HEK293 (cell line): ENCODE results near the gene ZSWIM7.
A peak's percentile ranks its signal among the peaks of the same experiment; 100 is the strongest.

Source experiments
- CTCF ChIA-PET: fragments of 350-600 bp; formaldehyde crosslinking; extraction: SDS; loops from one replicate; lab custom pipeline; 2021; ENCODE audit warnings: antibody characterized with exemption; lab: Yijun Ruan, JAX
- POLR2A ChIA-PET: fragments of 300-600 bp; formaldehyde crosslinking; extraction: SDS; loops from one replicate; lab custom pipeline; 2020; ENCODE audit warnings: antibody characterized with exemption, inconsistent platforms; lab: Yijun Ruan, JAX
- H3K27ac ChIP-seq: fragments of 200-500 bp; sonication (Bioruptor generic); 2 replicates; pipeline ENCODE4 v1.5.1; 2014; ENCODE audit warnings: low read depth, low read length, control low read depth, inconsistent platforms; ENCODE audit errors: extremely low read depth
- H3K36me3 ChIP-seq, 2 experiments: fragments of 200-500 bp in 1 of 2; sonication (Bioruptor generic) in 1 of 2; 1 replicate in 1 of 2; 2 replicates in 1 of 2; pipeline ENCODE4 v1.5.1; 2014 to 2017; ENCODE audit warnings: inconsistent platforms in 2 of 2, low read length in 2 of 2; ENCODE audit not compliant: control insufficient read depth in 2 of 2, insufficient read depth in 1 of 2
- H3K4me1 ChIP-seq: fragments of 200-500 bp; sonication (Bioruptor generic); 2 replicates; pipeline ENCODE4 v1.5.1; 2014; ENCODE audit warnings: mild to moderate bottlenecking, low read length, inconsistent platforms; ENCODE audit not compliant: control insufficient read depth, insufficient read depth
- H3K4me3 ChIP-seq: 2 replicates; pipeline ENCODE4 v1.5.1; 2011; ENCODE audit warnings: low read depth, mild to moderate bottlenecking, control low read depth, low read length, moderate library complexity
- H3K9me3 ChIP-seq: fragments of 200-500 bp; sonication (Bioruptor generic); 2 replicates; pipeline ENCODE4 v1.5.1; 2014; ENCODE audit warnings: low read depth, low read length, inconsistent platforms; ENCODE audit not compliant: control insufficient read depth, insufficient read depth
- EGR2 ChIP-seq: fragments of 450-650 bp; formaldehyde crosslinking; IDR thresholded peaks from 2 replicates; pipeline ENCODE4 v1.5.1; 2016; ENCODE audit warnings: low read depth, missing biosample characterization, missing genetic modification characterization
- HOXC10 ChIP-seq: sonication (generic); formaldehyde crosslinking; IDR thresholded peaks from 2 replicates; pipeline ENCODE4 v1.8.1; 2023; ENCODE audit warnings: mild to moderate bottlenecking, missing genetic modification reagents
- MZF1 ChIP-seq: fragments of 450-650 bp; formaldehyde crosslinking; IDR thresholded peaks from 2 replicates; pipeline ENCODE4 v1.5.1; 2017; ENCODE audit warnings: missing biosample characterization, missing genetic modification characterization, borderline replicate concordance
- OSR2 ChIP-seq: fragments of 450-650 bp; formaldehyde crosslinking; IDR thresholded peaks from 2 replicates; pipeline ENCODE4 v1.5.1; 2016; ENCODE audit warnings: missing biosample characterization, missing genetic modification characterization
- SCRT1 ChIP-seq: fragments of 450-650 bp; formaldehyde crosslinking; IDR thresholded peaks from 2 replicates; pipeline ENCODE4 v1.5.1; 2016; ENCODE audit warnings: missing biosample characterization, missing genetic modification characterization, borderline replicate concordance
- SCRT2 ChIP-seq: fragments of 450-650 bp; formaldehyde crosslinking; IDR thresholded peaks from 2 replicates; pipeline ENCODE4 v1.5.1; 2016; ENCODE audit warnings: missing biosample characterization, missing genetic modification characterization
- SETDB1 ChIP-seq: IDR thresholded peaks from one replicate; pipeline ENCODE4 v1.6.1; 2017; ENCODE audit warnings: mild to moderate bottlenecking, low read length, moderate library complexity, mixed read lengths; ENCODE audit not compliant: insufficient read length
- SP2 ChIP-seq: fragments of 450-650 bp; formaldehyde crosslinking; IDR thresholded peaks from 2 replicates; pipeline ENCODE4 v1.5.1; 2016; ENCODE audit warnings: missing biosample characterization, missing genetic modification characterization
- SP3 ChIP-seq: fragments of 450-650 bp; formaldehyde crosslinking; IDR thresholded peaks from 2 replicates; pipeline ENCODE4 v1.5.1; 2016; ENCODE audit warnings: missing biosample characterization, missing genetic modification characterization
- TCF7L2 ChIP-seq: IDR thresholded peaks from 2 replicates; pipeline ENCODE4 v1.6.1; 2011; ENCODE audit warnings: low read depth, mild to moderate bottlenecking, inconsistent platforms, low read length, moderate library complexity, borderline replicate concordance
- ZBTB17 ChIP-seq: fragments of 450-650 bp; formaldehyde crosslinking; IDR thresholded peaks from 2 replicates; pipeline ENCODE4 v1.5.1; 2016; ENCODE audit warnings: missing biosample characterization, missing genetic modification characterization
- ZBTB20 ChIP-seq: fragments of 450-650 bp; formaldehyde crosslinking; IDR thresholded peaks from 2 replicates; pipeline ENCODE4 v1.5.1; 2016; ENCODE audit warnings: missing biosample characterization, missing genetic modification characterization
- ZBTB7A ChIP-seq: fragments of 450-650 bp; formaldehyde crosslinking; IDR thresholded peaks from 2 replicates; pipeline ENCODE4 v1.5.1; 2016; ENCODE audit warnings: low read depth, missing biosample characterization, missing genetic modification characterization
- ZFP37 ChIP-seq: fragments of 450-650 bp; formaldehyde crosslinking; IDR thresholded peaks from 2 replicates; pipeline ENCODE4 v1.5.1; 2016; ENCODE audit warnings: missing biosample characterization, missing genetic modification characterization
- ZIC2 ChIP-seq: fragments of 450-650 bp; formaldehyde crosslinking; IDR thresholded peaks from 2 replicates; pipeline ENCODE4 v1.5.1; 2016; ENCODE audit warnings: missing biosample characterization, missing genetic modification characterization
- ZNF138 ChIP-seq: fragments of 450-650 bp; formaldehyde crosslinking; IDR thresholded peaks from 2 replicates; pipeline ENCODE4 v1.5.1; 2016; ENCODE audit warnings: missing biosample characterization, missing genetic modification characterization, borderline replicate concordance
- ZNF146 ChIP-seq: fragments of 450-650 bp; formaldehyde crosslinking; IDR thresholded peaks from 2 replicates; pipeline ENCODE4 v1.5.1; 2016; ENCODE audit warnings: missing biosample characterization, missing genetic modification characterization
- ZNF302 ChIP-seq: fragments of 450-650 bp; formaldehyde crosslinking; IDR thresholded peaks from 2 replicates; pipeline ENCODE4 v1.5.1; 2016; ENCODE audit warnings: missing biosample characterization, missing genetic modification characterization, low read depth
- ZNF354C ChIP-seq: fragments of 450-650 bp; formaldehyde crosslinking; IDR thresholded peaks from 2 replicates; pipeline ENCODE4 v1.5.1; 2016; ENCODE audit warnings: missing biosample characterization, missing genetic modification characterization, low read depth, borderline replicate concordance
- ZNF391 ChIP-seq: fragments of 450-650 bp; formaldehyde crosslinking; IDR thresholded peaks from 2 replicates; pipeline ENCODE4 v1.5.1; 2016; ENCODE audit warnings: low read depth, missing biosample characterization, missing genetic modification characterization, borderline replicate concordance
- ZNF501 ChIP-seq: fragments of 450-650 bp; formaldehyde crosslinking; IDR thresholded peaks from 2 replicates; pipeline ENCODE4 v1.5.1; 2016; ENCODE audit warnings: missing biosample characterization, missing genetic modification characterization
- ZNF558 ChIP-seq: fragments of 450-650 bp; formaldehyde crosslinking; IDR thresholded peaks from 2 replicates; pipeline ENCODE4 v1.5.1; 2016; ENCODE audit warnings: missing biosample characterization, missing genetic modification characterization
- ZNF624 ChIP-seq: fragments of 450-650 bp; formaldehyde crosslinking; IDR thresholded peaks from 2 replicates; pipeline ENCODE4 v1.5.1; 2017; ENCODE audit warnings: missing biosample characterization, missing genetic modification characterization
- ZNF658 ChIP-seq: fragments of 450-650 bp; formaldehyde crosslinking; IDR thresholded peaks from 2 replicates; pipeline ENCODE4; 2016; ENCODE audit warnings: missing biosample characterization, missing genetic modification characterization
- ZNF660 ChIP-seq: fragments of 450-650 bp; IDR thresholded peaks from 2 replicates; pipeline ENCODE4 v1.5.1; 2018; ENCODE audit warnings: missing biosample characterization, mild to moderate bottlenecking, missing genetic modification characterization
- ZNF707 ChIP-seq: fragments of 450-650 bp; formaldehyde crosslinking; IDR thresholded peaks from 2 replicates; pipeline ENCODE4 v1.5.1; 2016; ENCODE audit warnings: missing biosample characterization, missing genetic modification characterization
- ZSCAN16 ChIP-seq: fragments of 450-650 bp; formaldehyde crosslinking; IDR thresholded peaks from 2 replicates; pipeline ENCODE4 v1.5.1; 2016; ENCODE audit warnings: missing biosample characterization, missing genetic modification characterization
- TF ChIP-seq, protein P1 (sequence below): fragments of 450-650 bp; formaldehyde crosslinking; IDR thresholded peaks from 2 replicates; pipeline ENCODE4 v1.5.1; 2016; ENCODE audit warnings: missing biosample characterization, missing genetic modification characterization
- TF ChIP-seq, protein P2 (sequence below): fragments of 450-650 bp; formaldehyde crosslinking; IDR thresholded peaks from 2 replicates; pipeline ENCODE4 v1.5.1; 2016; ENCODE audit warnings: missing biosample characterization, missing genetic modification characterization
- TF ChIP-seq, protein P3 (sequence below): fragments of 450-650 bp; formaldehyde crosslinking; IDR thresholded peaks from 2 replicates; pipeline ENCODE4 v1.5.1; 2016; ENCODE audit warnings: missing biosample characterization, missing genetic modification characterization
- TF ChIP-seq, protein P4 (sequence below): fragments of 450-650 bp; IDR thresholded peaks from 2 replicates; pipeline ENCODE4 v1.5.1; 2018; ENCODE audit warnings: missing biosample characterization, mild to moderate bottlenecking, missing genetic modification characterization
- TF ChIP-seq, protein P5 (sequence below): sonication (generic); formaldehyde crosslinking; IDR thresholded peaks from 2 replicates; pipeline ENCODE4 v1.8.1; 2022; ENCODE audit warnings: mild to moderate bottlenecking, moderate library complexity, missing genetic modification reagents

Gene ZSWIM7

DNA sequence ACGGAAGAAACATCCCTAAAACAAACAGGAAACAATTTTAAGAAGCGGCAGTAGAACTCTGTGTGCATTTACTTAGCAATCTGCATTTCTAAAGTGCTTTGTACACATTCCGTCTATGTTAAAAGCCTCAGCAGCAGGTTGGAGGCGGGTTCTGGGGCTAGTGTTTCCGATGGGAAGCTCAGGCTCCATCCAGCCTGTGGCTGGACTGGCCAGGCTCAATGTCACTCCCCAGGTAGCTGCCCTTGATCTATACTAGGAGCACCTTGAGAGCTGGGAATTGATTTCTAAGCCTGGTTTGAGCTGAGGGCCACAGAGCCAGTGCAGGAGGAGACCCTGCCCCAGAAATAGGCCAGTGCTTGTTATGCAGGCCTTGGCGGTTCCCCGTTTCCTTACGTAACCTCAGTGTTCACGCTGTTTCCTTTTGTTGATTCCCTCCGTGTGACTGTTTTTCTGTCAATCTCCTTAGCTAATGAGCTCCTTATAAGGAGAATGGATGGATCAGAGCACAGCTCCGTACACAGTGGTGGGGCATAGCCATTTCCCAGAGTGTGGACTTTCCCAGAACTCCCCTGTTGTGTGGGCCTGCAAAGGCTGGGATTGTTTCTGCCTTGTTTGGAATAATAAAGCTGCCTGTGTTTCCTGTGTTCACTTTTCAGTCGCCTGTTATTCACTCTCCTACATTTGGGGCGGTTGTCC lies 33.2 kb downstream of the ZSWIM7 start:
- CTCF ChIA-PET, result interaction anchor here (0.7 kb wide), 1 partner anchor 138 kb away, joined by 3 read pairs; no protein-coding TSS in a partner anchor
- Histone ChIP-seq H3K36me3 (peaks cover 0 to 4% of the 10 kb centered on the region in 2 experiments; a peak in 1 of 3 replicates), H3K4me3 (no peak overlapping the region), H3K27ac (peak overlapping the region; percentile 58), H3K9me3 (no peaks in the 10 kb centered on the region), H3K4me1 (peaks cover 22% of the 10 kb centered on the region)
- TF ChIP-seq ZNF391 (no peak), SCRT1 (tag by site-specific recombination) (peak; percentile 61; the same call in 1 of the 2 replicates), ZNF146 (tag by site-specific recombination) (no peak), EGR2 (tag by site-specific recombination) (no peak), SP2 (tag by site-specific recombination) (peak; percentile 12; the same call in 1 of the 2 replicates), MZF1 (tag by site-specific recombination) (no peak), SETDB1 (no peak), ZNF660 (peak; percentile 52; the same call in 1 of the 2 replicates), OSR2 (peak; percentile 69; the same call in 1 of the 2 replicates), ZNF302 (tag by site-specific recombination) (no peak), ZNF501 (no peak), ZNF624 (tag by site-specific recombination) (no peak), ZSCAN16 (tag by site-specific recombination) (peak; percentile 86), ZNF707 (no peak), ZBTB17 (tag by site-specific recombination) (peak; percentile 84), ZBTB20 (tag by site-specific recombination) (peak; percentile 61), ZNF558 (no peak), ZIC2 (peak; percentile 83), TCF7L2 (no peak), HOXC10 (CRISPR knock-in tag) (no peak), SCRT2 (peak; percentile 79), SP3 (no peak), ZNF658 (no peak), ZNF354C (tag by site-specific recombination) (no peak), ZNF138 (tag by site-specific recombination) (no peak), ZBTB7A (tag by site-specific recombination) (no peak), ZFP37 (no peak)
- TF ChIP-seq, protein P1, sequence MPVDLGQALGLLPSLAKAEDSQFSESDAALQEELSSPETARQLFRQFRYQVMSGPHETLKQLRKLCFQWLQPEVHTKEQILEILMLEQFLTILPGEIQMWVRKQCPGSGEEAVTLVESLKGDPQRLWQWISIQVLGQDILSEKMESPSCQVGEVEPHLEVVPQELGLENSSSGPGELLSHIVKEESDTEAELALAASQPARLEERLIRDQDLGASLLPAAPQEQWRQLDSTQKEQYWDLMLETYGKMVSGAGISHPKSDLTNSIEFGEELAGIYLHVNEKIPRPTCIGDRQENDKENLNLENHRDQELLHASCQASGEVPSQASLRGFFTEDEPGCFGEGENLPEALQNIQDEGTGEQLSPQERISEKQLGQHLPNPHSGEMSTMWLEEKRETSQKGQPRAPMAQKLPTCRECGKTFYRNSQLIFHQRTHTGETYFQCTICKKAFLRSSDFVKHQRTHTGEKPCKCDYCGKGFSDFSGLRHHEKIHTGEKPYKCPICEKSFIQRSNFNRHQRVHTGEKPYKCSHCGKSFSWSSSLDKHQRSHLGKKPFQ, result no peak
- TF ChIP-seq, protein P2, sequence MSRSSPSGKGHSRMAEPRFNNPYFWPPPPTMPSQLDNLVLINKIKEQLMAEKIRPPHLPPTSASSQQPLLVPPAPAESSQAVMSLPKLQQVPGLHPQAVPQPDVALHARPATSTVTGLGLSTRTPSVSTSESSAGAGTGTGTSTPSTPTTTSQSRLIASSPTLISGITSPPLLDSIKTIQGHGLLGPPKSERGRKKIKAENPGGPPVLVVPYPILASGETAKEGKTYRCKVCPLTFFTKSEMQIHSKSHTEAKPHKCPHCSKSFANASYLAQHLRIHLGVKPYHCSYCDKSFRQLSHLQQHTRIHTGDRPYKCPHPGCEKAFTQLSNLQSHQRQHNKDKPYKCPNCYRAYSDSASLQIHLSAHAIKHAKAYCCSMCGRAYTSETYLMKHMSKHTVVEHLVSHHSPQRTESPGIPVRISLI, result no peak
- TF ChIP-seq, protein P3, sequence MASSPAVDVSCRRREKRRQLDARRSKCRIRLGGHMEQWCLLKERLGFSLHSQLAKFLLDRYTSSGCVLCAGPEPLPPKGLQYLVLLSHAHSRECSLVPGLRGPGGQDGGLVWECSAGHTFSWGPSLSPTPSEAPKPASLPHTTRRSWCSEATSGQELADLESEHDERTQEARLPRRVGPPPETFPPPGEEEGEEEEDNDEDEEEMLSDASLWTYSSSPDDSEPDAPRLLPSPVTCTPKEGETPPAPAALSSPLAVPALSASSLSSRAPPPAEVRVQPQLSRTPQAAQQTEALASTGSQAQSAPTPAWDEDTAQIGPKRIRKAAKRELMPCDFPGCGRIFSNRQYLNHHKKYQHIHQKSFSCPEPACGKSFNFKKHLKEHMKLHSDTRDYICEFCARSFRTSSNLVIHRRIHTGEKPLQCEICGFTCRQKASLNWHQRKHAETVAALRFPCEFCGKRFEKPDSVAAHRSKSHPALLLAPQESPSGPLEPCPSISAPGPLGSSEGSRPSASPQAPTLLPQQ (tag by site-specific recombination), result no peak
- TF ChIP-seq, protein P4, sequence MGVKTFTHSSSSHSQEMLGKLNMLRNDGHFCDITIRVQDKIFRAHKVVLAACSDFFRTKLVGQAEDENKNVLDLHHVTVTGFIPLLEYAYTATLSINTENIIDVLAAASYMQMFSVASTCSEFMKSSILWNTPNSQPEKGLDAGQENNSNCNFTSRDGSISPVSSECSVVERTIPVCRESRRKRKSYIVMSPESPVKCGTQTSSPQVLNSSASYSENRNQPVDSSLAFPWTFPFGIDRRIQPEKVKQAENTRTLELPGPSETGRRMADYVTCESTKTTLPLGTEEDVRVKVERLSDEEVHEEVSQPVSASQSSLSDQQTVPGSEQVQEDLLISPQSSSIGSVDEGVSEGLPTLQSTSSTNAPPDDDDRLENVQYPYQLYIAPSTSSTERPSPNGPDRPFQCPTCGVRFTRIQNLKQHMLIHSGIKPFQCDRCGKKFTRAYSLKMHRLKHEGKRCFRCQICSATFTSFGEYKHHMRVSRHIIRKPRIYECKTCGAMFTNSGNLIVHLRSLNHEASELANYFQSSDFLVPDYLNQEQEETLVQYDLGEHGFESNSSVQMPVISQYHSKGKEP (tag by site-specific recombination), result 0 out of 2 replicates have a peak, but pooled peaks have one; percentile 31
- TF ChIP-seq, protein P5, sequence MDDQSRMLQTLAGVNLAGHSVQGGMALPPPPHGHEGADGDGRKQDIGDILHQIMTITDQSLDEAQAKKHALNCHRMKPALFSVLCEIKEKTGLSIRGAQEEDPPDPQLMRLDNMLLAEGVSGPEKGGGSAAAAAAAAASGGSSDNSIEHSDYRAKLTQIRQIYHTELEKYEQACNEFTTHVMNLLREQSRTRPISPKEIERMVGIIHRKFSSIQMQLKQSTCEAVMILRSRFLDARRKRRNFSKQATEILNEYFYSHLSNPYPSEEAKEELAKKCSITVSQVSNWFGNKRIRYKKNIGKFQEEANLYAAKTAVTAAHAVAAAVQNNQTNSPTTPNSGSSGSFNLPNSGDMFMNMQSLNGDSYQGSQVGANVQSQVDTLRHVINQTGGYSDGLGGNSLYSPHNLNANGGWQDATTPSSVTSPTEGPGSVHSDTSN (CRISPR knock-in tag), result no peak
- POLR2A ChIA-PET, result interaction anchor here (1.0 kb wide), 2 partner anchors 10 to 33 kb away, joined by 6 to 10 read pairs; partner anchors contain the start of genes TTC19 and ZSWIM7
